ENCODE data around the gene TMEM184B.
A peak's percentile ranks its signal among the peaks of the same experiment; 100 is the strongest.

Gene TMEM184B

DNA sequence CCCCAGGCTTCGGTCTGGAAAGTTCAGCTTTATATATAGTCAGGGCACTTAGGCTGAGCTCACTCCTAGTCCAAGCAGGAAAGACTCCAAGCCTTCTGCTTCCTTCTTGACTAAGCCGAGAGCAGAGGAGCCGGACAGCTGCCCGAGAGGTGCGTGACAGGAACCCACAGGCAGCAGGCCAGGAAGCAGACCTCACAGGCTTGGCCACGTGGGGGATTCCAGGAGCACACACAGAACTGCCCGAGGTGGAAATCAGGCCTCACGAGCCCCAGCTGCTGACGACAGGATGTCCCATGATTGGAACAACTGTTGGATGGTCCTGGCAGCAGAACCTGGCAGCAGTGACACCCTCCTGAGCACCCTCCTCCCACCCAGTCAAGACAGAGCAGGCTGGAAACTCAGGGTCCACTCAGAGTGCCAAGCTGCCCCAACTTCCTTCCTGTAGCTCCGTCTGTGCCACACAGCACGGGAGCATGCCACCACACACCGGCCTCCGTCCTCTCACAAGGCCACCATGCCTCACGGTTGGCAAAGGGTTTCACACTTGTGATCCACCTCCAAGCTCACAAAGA, 96.6 kb downstream of the TMEM184B start:
- peak; percentile 77 for DNase-seq

DNA sequence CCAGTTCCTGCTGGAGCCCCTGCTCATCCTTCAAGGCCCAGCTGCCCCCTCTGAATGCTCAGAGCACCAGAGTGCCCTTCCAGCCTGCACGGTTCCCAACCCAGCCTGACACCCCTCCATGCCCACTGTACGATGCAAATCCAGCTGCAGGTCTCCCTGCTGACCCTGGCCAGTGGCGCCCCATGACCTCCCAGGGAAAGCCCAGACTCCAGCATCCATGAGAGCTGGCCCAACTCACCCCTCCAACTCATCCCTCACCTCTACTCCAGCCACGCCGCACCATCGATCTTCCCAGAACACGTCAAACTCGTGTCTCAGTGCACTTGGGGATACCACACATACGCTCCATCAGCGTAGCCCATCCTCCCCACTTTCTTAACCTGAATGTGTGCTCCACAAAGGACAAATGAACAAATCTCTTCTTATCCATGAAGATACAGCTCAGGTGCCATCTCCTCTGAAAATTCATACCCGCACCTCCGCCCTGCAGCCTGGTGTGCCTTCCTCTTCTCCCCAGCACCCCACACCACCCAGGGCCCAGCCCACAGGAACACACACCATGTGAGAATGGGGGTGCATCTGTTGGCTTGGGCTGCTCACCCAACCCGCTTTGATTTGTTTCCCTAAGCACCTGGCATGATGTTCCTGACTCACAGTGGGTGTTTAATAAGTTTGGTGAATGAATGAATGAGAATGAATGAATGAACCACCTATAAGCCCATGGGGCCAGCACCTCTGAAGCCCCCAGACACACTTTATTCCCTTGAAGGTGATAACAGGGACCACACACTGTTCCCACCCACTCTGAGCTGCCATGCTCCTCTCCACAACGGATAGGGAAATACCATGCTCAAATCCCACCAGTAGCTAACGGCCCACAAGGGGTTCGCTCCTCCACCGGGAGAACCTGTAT, 97.3 kb downstream of the TMEM184B start:
- DNase-seq, result no peak

DNA sequence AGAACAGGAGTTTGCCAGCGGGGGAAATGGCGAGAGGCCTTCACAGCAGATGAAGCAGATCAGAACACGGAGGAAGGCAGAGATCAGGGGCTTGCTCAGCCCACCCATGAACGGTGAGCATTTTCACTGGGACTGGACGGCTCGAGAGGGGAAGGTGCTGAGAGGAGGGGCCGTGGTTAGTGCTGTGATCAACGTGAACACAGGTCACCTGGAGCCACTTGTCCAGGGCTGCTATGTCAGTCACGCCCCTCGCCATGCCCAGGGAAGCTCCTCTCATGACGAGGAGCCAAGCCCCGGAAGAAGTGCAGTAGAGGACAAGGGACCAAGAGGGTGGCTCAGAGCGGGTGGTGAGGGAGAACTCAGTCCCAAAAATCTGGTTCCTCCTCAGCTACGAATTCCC, 98.2 kb downstream of the TMEM184B start:
- no peak for DNase-seq

DNA sequence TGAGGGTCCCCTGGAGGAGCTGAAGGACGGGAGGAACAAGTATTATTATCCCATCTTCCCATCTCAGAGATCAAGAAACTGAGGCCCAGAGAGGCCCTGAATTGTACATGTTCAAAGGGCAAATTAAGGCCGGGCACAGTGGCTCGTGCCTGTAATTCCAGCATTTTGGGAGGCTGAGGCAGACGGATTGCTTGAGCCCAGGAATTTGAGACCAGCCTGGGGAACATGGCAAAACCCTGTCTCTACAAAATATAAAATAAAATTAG, 99.2 kb downstream of the TMEM184B start:
- DNase-seq, result no peak

DNA sequence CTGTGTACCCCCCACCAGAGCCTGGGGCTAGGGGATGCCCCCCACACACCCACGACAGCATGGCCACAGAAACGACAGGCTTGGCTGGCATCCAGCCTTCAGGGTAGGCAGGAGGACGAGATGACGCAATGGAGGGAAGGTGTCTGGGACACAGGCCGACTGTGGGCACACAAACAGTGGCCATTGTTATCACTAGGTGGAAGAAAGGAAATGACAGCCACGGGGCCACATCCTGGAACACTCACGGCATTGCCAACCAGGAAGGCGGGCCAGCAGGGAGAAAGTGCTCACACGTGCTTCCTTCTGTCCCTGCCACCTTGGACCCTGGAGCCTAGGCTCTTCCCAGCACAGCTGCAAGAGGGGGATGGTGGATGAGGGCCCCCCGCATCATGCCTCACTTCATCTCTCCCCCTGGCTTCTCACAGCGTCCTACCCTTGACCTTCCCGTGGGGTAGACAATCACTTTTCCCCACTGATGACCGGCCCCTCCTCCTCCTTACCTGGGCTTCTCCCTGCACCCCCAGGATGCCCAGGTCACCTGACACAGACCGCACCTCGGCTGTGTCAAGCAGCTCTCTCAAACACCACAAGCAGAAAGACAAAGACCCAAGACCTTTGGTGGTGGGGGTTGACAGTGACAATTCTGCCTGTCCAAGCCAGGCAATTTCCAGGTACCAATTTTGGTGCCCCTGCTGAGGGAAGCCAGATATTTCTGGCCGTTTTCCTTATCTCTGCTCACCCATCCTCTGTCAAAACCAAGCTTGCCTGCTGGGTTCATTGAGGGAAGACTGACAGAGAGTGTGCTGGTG, 99.8 kb downstream of the TMEM184B start:
- DNase-seq, result no peak

DNA sequence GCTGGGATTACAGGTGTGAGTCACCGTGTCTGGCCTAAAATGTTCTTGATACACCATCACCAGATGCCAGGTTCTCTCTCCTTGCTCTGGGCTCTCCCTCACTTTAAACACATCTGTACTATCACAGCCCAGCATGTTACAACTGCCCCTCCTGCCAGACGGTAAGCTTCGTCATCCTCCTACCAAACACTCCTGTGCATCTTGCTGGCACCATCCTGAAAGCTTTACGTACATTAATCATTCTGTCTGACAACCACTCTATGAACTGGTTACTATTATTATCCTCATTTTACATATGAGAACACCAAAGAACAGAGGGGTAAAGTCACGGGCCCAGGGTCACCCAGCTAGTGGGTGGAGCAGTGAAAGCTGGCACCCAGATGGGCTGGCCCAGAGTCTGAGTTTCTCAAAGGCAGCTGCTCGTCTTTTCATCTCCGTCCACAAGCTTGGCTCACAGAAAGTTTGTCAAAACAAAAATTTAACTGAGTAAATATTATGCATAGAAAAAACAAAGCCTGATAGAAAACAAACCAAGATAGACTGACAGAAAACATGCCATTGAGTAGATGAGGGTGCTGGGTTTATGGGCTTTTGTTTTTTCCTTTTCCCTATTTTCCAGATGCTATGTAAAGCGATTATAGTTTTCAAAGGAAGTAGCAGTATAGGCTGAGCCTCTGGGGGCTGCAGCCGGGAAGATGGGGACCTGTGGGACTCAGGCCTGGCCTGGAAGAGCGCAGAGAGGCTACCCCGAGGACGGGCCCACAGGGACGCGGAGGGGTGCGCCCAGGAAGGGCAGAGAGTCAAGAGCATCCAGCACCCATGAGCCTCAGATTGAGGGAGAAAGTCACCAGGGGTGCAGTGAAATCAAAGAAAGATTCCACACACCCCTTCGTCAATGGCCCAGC, 100.6 kb downstream of the TMEM184B start:
- DNase-seq, result no peak

DNA sequence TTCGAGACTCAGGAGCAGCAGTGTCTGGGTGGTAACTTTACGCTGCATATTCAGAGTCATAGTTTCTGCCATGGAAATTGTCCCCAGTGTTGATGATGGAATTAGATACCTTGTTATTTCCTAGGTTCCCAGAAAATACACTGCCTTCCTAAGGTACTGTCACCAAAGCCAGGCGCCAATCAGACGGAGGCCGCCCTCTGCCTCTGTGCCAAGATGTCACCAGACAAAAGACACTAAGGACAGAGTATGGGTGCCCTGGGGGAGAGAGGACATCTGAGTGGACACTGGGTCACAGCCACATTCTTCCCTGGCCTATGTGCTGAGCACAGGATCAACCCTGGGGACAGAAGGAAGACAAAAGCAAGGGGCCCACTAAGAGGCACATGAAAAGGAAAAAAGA, 102.3 kb downstream of the TMEM184B start:
- no peak for DNase-seq

Data from MV-4-11 (cell line).